ENCODE measurements around the gene GPX6.

GRCh38 chr6:28458568-28458967 is 57.0 kb downstream of the GPX6 start:
- TF ChIP-seq ZFX (IDR thresholded peaks at IDR 0.05) (no peak), CTCF (conservative IDR thresholded peaks at IDR 0.05) (no peak)
